ENCODE data around the gene ERAP2.

GRCh38 chr5:96932026-96932425 is 55.7 kb downstream of the ERAP2 start:
- TF ChIP-seq, protein P1, sequence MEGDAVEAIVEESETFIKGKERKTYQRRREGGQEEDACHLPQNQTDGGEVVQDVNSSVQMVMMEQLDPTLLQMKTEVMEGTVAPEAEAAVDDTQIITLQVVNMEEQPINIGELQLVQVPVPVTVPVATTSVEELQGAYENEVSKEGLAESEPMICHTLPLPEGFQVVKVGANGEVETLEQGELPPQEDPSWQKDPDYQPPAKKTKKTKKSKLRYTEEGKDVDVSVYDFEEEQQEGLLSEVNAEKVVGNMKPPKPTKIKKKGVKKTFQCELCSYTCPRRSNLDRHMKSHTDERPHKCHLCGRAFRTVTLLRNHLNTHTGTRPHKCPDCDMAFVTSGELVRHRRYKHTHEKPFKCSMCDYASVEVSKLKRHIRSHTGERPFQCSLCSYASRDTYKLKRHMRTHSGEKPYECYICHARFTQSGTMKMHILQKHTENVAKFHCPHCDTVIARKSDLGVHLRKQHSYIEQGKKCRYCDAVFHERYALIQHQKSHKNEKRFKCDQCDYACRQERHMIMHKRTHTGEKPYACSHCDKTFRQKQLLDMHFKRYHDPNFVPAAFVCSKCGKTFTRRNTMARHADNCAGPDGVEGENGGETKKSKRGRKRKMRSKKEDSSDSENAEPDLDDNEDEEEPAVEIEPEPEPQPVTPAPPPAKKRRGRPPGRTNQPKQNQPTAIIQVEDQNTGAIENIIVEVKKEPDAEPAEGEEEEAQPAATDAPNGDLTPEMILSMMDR (IDR thresholded peaks at IDR 0.05), result no peak
- TF ChIP-seq POLR2A (IDR thresholded peaks at IDR 0.05), result no peak
